Stomach (tissue), 4 donors: ENCODE measurements around the gene SULT1B1.

ENCODE experiments used
- EP300 ChIP-seq: sonication (generic); formaldehyde crosslinking; IDR thresholded peaks from one replicate; pipeline ENCODE4 v1.6.1; 2017; ENCODE audit warnings: antibody characterized with exemption
- POLR2A ChIP-seq, 4 donors: fragments of 450-650 bp; IDR thresholded peaks; one replicate each; pipeline ENCODE4 v1.6.1; 2016; ENCODE audit warnings: antibody characterized with exemption in 4 of 4, control low read depth in 2 of 4, mild to moderate bottlenecking in 1 of 4, moderate library complexity in 1 of 4
- POLR2AphosphoS5 ChIP-seq, 3 donors: sonication (generic); formaldehyde crosslinking; IDR thresholded peaks; one replicate each; pipeline ENCODE4 v1.6.1; 2016; ENCODE audit warnings: antibody characterized with exemption in 3 of 3
- TF ChIP-seq, protein P1 (sequence below), 7 experiments: fragments of 450-650 bp in 4 of 7; fragments of 200-600 bp in 3 of 7; sonication (generic) in 3 of 7; IDR thresholded peaks; one replicate each; pipeline ENCODE4 v1.5.1; 2016 to 2019; ENCODE audit warnings: antibody characterized with exemption in 7 of 7, control low read depth in 2 of 7, mild to moderate bottlenecking in 1 of 7

DNA sequence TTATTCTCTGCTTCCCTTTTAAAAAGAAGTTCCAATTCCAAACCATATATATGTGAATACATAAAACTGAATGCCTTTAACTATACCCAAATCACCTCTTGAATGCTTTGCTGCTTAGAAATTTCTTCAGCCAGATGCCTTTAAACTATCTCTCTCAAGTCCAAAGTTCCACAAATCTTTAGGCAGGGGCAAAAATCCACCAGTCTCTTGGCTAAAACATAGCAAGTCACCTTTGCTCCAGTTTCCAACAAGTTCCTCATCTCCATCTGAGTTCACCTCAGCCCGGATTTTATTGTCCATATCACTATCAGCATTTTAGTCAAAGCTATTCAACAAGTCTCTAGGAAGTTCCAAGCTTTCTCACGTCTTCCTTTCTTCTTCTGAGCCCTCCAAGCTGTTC lies 49.8 kb downstream of the SULT1B1 start:
- TF ChIP-seq, protein P1, sequence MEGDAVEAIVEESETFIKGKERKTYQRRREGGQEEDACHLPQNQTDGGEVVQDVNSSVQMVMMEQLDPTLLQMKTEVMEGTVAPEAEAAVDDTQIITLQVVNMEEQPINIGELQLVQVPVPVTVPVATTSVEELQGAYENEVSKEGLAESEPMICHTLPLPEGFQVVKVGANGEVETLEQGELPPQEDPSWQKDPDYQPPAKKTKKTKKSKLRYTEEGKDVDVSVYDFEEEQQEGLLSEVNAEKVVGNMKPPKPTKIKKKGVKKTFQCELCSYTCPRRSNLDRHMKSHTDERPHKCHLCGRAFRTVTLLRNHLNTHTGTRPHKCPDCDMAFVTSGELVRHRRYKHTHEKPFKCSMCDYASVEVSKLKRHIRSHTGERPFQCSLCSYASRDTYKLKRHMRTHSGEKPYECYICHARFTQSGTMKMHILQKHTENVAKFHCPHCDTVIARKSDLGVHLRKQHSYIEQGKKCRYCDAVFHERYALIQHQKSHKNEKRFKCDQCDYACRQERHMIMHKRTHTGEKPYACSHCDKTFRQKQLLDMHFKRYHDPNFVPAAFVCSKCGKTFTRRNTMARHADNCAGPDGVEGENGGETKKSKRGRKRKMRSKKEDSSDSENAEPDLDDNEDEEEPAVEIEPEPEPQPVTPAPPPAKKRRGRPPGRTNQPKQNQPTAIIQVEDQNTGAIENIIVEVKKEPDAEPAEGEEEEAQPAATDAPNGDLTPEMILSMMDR (IDR thresholded peaks at IDR 0.05), result no peak
- TF ChIP-seq POLR2A (IDR thresholded peaks at IDR 0.05) (no peak), POLR2AphosphoS5 (IDR thresholded peaks at IDR 0.05) (no peak), EP300 (no peak)
